ENCODE measurements around the gene LAMA1.

LAMA1 gene

GRCh38 chr18:6938003-6938402 lies 179.6 kb downstream of the LAMA1 start:
- Histone ChIP-seq H3K4me3 (ENCODE audit: low read depth, low read length) (no peak overlapping the region), H3K4me1 (no peaks in the 10 kb centered on the region), H3K27me3 (ENCODE audit: control insufficient read depth, insufficient read depth, low read length) (no peaks in the 10 kb centered on the region), H3K9ac (no peak overlapping the region), H3K36me3 (ENCODE audit: control insufficient read depth, insufficient read depth, low read length) (no peaks in the 10 kb centered on the region), H3K4me2 (ENCODE audit: low read length) (no peak overlapping the region), H3K9me3 (ENCODE audit: control insufficient read depth, low read length) (no peaks in the 10 kb centered on the region), H3K79me2 (no peaks in the 10 kb centered on the region), H3K27ac (no peak overlapping the region), H2AFZ (no peak overlapping the region)
- TF ChIP-seq, protein P1, sequence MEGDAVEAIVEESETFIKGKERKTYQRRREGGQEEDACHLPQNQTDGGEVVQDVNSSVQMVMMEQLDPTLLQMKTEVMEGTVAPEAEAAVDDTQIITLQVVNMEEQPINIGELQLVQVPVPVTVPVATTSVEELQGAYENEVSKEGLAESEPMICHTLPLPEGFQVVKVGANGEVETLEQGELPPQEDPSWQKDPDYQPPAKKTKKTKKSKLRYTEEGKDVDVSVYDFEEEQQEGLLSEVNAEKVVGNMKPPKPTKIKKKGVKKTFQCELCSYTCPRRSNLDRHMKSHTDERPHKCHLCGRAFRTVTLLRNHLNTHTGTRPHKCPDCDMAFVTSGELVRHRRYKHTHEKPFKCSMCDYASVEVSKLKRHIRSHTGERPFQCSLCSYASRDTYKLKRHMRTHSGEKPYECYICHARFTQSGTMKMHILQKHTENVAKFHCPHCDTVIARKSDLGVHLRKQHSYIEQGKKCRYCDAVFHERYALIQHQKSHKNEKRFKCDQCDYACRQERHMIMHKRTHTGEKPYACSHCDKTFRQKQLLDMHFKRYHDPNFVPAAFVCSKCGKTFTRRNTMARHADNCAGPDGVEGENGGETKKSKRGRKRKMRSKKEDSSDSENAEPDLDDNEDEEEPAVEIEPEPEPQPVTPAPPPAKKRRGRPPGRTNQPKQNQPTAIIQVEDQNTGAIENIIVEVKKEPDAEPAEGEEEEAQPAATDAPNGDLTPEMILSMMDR (IDR thresholded peaks at IDR 0.05), result no peak

- Histone ChIP-seq H3K4me1 (no peaks in the 10 kb centered on the region), H3K4me2 (ENCODE audit: low read length) (no peak overlapping the region), H2AFZ (no peak overlapping the region), H3K36me3 (ENCODE audit: control insufficient read depth, insufficient read depth, low read length) (no peaks in the 10 kb centered on the region), H3K9me3 (ENCODE audit: control insufficient read depth, low read length) (no peaks in the 10 kb centered on the region), H3K9ac (no peak overlapping the region), H3K4me3 (ENCODE audit: low read depth, low read length) (no peak overlapping the region), H3K27ac (no peak overlapping the region), H3K27me3 (ENCODE audit: control insufficient read depth, insufficient read depth, low read length) (no peaks in the 10 kb centered on the region), H3K79me2 (no peaks in the 10 kb centered on the region)
- TF ChIP-seq, protein P1 (IDR thresholded peaks at IDR 0.05), result no peak
Observed at GRCh38 chr18:6934859-6935258, 182.7 kb downstream of the LAMA1 start.

DNA sequence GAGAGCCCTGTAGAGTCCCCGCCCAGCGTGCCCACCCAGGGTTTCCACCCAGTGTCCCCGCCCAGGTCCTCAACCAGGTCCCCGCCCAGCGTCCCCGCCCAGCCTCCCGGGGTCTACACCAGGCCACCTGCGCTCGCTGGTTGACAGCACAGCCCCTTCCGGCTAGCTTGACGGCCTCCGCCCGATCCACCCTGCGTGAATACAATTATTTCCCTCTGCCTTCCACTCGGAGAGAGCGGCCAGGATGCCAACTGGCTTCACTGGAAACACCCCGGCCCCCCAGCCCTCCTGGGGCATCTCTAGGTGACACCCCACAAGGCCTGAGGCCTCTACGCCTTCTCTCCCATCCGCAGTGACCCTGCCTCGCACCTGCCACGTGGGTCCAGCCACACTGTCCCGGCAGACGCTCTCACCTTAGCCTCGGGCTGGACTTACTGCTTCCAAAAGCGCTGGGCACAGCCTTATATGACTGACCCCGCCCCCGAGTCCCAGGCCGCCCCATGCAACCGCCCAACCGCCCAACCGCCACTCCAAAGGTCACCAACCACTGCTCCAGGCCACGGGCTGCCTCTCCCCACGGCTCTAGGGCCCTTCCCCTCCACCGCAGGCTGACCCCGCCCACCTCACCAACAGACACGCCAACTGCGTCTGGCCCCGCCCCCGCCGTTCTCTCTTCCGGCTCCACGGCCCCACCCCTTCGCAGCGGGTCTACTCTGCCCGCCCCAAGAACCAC lies 188.1 kb downstream of the LAMA1 start:
- H3K36me3 ChIP-seq (ENCODE audit: control insufficient read depth, insufficient read depth, low read length), result no peaks in the 10 kb centered on the region
- no peak overlapping the region for H3K9ac ChIP-seq
- no peaks in the 10 kb centered on the region for H3K9me3 ChIP-seq (ENCODE audit: control insufficient read depth, low read length)
- H3K79me2 ChIP-seq, result no peaks in the 10 kb centered on the region
- H3K4me3 ChIP-seq (ENCODE audit: low read depth, low read length), result no peak overlapping the region
- no peaks in the 10 kb centered on the region for H3K27me3 ChIP-seq (ENCODE audit: control insufficient read depth, insufficient read depth, low read length)
- H2AFZ ChIP-seq, result no peak overlapping the region
- H3K4me1 ChIP-seq, result no peaks in the 10 kb centered on the region
- no peak overlapping the region for H3K4me2 ChIP-seq (ENCODE audit: low read length)
- H3K27ac ChIP-seq, result no peak overlapping the region
- TF ChIP-seq, protein P1 (IDR thresholded peaks at IDR 0.05), result no peak

- Histone ChIP-seq H3K4me1 (no peaks in the 10 kb centered on the region), H2AFZ (no peak overlapping the region), H3K27ac (no peak overlapping the region), H3K36me3 (ENCODE audit: control insufficient read depth, insufficient read depth, low read length) (no peaks in the 10 kb centered on the region), H3K4me2 (ENCODE audit: low read length) (no peak overlapping the region), H3K79me2 (no peaks in the 10 kb centered on the region), H3K27me3 (ENCODE audit: control insufficient read depth, insufficient read depth, low read length) (no peaks in the 10 kb centered on the region), H3K4me3 (ENCODE audit: low read depth, low read length) (no peak overlapping the region), H3K9me3 (ENCODE audit: control insufficient read depth, low read length) (no peaks in the 10 kb centered on the region), H3K9ac (no peak overlapping the region)
- TF ChIP-seq, protein P1 (IDR thresholded peaks at IDR 0.05), result no peak
Observed at GRCh38 chr18:6928359-6928758, 189.2 kb downstream of the LAMA1 start.

GRCh38 chr18:6927153-6927552 lies 190.4 kb downstream of the LAMA1 start:
- Histone ChIP-seq H3K4me1 (no peaks in the 10 kb centered on the region), H2AFZ (peak overlapping the region; percentile 7), H3K9ac (no peak overlapping the region), H3K36me3 (ENCODE audit: control insufficient read depth, insufficient read depth, low read length) (no peaks in the 10 kb centered on the region), H3K9me3 (ENCODE audit: control insufficient read depth, low read length) (no peaks in the 10 kb centered on the region), H3K4me2 (ENCODE audit: low read length) (no peak overlapping the region), H3K27ac (no peak overlapping the region), H3K4me3 (ENCODE audit: low read depth, low read length) (no peak overlapping the region), H3K79me2 (no peaks in the 10 kb centered on the region), H3K27me3 (ENCODE audit: control insufficient read depth, insufficient read depth, low read length) (no peaks in the 10 kb centered on the region)
- TF ChIP-seq, protein P1 (IDR thresholded peaks at IDR 0.05), result no peak
